ENCODE results near the gene TGFB2. TPM values are rescaled to one million over a fixed set of nuclear protein-coding genes. Genes with fewer than 3 reads are reported as not detected.

Gene TGFB2
- total RNA-seq, 1 experiment from 2014 or later = 2.5 TPM

- Mint-ChIP-seq H3K9me3 (no peaks in the 10 kb centered on the region), H3K36me3 (no peaks in the 10 kb centered on the region), H3K27ac (no peak overlapping the region), H3K4me1 (peaks cover 10% of the 10 kb centered on the region), H3K4me3 (no peak overlapping the region), H3K27me3 (ENCODE audit: low read depth) (no peaks in the 10 kb centered on the region)
- DNase-seq (ENCODE audit: low spot score) (no peak), ATAC-seq (no peak)
- ChIA-PET CTCF (no interaction called here), POLR2A (no interaction called here)
- TF ChIP-seq ZMAT4 (CRISPR knock-in tag; IDR thresholded peaks at IDR 0.05) = no peak
- TF ChIP-seq RELA (CRISPR knock-in tag; IDR thresholded peaks at IDR 0.05; ENCODE audit: borderline replicate concordance) = no peak
- TF ChIP-seq, protein P1, sequence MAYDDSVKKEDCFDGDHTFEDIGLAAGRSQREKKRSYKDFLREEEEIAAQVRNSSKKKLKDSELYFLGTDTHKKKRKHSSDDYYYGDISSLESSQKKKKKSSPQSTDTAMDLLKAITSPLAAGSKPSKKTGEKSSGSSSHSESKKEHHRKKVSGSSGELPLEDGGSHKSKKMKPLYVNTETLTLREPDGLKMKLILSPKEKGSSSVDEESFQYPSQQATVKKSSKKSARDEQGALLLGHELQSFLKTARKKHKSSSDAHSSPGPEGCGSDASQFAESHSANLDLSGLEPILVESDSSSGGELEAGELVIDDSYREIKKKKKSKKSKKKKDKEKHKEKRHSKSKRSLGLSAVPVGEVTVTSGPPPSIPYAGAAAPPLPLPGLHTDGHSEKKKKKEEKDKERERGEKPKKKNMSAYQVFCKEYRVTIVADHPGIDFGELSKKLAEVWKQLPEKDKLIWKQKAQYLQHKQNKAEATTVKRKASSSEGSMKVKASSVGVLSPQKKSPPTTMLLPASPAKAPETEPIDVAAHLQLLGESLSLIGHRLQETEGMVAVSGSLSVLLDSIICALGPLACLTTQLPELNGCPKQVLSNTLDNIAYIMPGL (CRISPR knock-in tag; IDR thresholded peaks at IDR 0.05) = no peak
- no peak for TF ChIP-seq CDX4 (CRISPR knock-in tag; IDR thresholded peaks at IDR 0.05; ENCODE audit: borderline replicate concordance)
- TF ChIP-seq FOXP1 (CRISPR knock-in tag; IDR thresholded peaks at IDR 0.05; ENCODE audit: borderline replicate concordance) = no peak
- no peak for TF ChIP-seq GRHL2 (CRISPR knock-in tag; IDR thresholded peaks at IDR 0.05; ENCODE audit: insufficient replicate concordance, severe bottlenecking)
- no peak for TF ChIP-seq NFE2L1 (CRISPR knock-in tag; IDR thresholded peaks at IDR 0.05)
- TF ChIP-seq ESRRA (CRISPR knock-in tag; IDR thresholded peaks at IDR 0.05; ENCODE audit: borderline replicate concordance) = no peak
- TF ChIP-seq OVOL2 (CRISPR knock-in tag; IDR thresholded peaks at IDR 0.05; ENCODE audit: borderline replicate concordance) = no peak
- TF ChIP-seq CREB1 (CRISPR knock-in tag; IDR thresholded peaks at IDR 0.05) = no peak
- TF ChIP-seq, protein P2, sequence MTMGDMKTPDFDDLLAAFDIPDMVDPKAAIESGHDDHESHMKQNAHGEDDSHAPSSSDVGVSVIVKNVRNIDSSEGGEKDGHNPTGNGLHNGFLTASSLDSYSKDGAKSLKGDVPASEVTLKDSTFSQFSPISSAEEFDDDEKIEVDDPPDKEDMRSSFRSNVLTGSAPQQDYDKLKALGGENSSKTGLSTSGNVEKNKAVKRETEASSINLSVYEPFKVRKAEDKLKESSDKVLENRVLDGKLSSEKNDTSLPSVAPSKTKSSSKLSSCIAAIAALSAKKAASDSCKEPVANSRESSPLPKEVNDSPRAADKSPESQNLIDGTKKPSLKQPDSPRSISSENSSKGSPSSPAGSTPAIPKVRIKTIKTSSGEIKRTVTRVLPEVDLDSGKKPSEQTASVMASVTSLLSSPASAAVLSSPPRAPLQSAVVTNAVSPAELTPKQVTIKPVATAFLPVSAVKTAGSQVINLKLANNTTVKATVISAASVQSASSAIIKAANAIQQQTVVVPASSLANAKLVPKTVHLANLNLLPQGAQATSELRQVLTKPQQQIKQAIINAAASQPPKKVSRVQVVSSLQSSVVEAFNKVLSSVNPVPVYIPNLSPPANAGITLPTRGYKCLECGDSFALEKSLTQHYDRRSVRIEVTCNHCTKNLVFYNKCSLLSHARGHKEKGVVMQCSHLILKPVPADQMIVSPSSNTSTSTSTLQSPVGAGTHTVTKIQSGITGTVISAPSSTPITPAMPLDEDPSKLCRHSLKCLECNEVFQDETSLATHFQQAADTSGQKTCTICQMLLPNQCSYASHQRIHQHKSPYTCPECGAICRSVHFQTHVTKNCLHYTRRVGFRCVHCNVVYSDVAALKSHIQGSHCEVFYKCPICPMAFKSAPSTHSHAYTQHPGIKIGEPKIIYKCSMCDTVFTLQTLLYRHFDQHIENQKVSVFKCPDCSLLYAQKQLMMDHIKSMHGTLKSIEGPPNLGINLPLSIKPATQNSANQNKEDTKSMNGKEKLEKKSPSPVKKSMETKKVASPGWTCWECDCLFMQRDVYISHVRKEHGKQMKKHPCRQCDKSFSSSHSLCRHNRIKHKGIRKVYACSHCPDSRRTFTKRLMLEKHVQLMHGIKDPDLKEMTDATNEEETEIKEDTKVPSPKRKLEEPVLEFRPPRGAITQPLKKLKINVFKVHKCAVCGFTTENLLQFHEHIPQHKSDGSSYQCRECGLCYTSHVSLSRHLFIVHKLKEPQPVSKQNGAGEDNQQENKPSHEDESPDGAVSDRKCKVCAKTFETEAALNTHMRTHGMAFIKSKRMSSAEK (CRISPR knock-in tag; IDR thresholded peaks at IDR 0.05; ENCODE audit: borderline replicate concordance) = no peak
- TF ChIP-seq, protein P3, sequence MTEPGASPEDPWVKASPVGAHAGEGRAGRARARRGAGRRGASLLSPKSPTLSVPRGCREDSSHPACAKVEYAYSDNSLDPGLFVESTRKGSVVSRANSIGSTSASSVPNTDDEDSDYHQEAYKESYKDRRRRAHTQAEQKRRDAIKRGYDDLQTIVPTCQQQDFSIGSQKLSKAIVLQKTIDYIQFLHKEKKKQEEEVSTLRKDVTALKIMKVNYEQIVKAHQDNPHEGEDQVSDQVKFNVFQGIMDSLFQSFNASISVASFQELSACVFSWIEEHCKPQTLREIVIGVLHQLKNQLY (CRISPR knock-in tag; IDR thresholded peaks at IDR 0.05) = no peak
- TF ChIP-seq ZNF416 (CRISPR knock-in tag; IDR thresholded peaks at IDR 0.05) = no peak
- no peak for TF ChIP-seq ZNF396 (CRISPR knock-in tag; IDR thresholded peaks at IDR 0.05; ENCODE audit: borderline replicate concordance)
- TF ChIP-seq CREM (CRISPR knock-in tag; IDR thresholded peaks at IDR 0.05) = no peak
Measured at GRCh38 chr1:218485241-218485928, 140.2 kb downstream of the TGFB2 start.

DNA sequence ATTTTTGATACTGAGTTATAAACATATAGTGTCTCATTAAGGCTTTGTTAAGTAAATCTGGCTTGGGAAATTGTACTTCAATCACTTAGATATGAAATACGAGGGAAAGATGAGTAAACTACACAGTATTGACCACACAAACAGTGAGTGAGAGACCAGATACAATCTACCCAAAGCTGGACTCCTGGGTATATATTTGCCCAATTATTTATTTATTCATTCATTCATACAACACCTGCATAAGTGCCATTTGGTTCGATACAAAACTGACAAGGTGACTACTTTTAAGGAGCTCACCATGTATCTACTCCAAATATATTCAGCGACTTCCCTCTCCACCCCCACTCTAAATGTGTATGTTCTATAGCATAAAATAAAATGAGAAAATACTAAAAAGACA, 143.4 kb downstream of the TGFB2 start:
- ATAC-seq = no peak
- CTCF ChIA-PET = interaction anchor here (1.0 kb wide), 1 partner anchor 31 kb away, joined by 3 read pairs; no protein-coding TSS in a partner anchor
- DNase-seq (ENCODE audit: low spot score) = no peak
- POLR2A ChIA-PET = interaction anchor here (0.6 kb wide), 1 partner anchor 669 kb away, joined by 3 read pairs; no protein-coding TSS in a partner anchor
- Mint-ChIP-seq H3K4me3 (no peak overlapping the region), H3K9me3 (peaks cover 5% of the 10 kb centered on the region), H3K27me3 (ENCODE audit: low read depth) (peaks cover 2% of the 10 kb centered on the region), H3K4me1 (peaks cover 13% of the 10 kb centered on the region), H3K36me3 (no peaks in the 10 kb centered on the region), H3K27ac (no peak overlapping the region)
- TF ChIP-seq SMAD3 (CRISPR knock-in tag; IDR thresholded peaks at IDR 0.05; ENCODE audit: borderline replicate concordance) (no peak), NFE2L1 (CRISPR knock-in tag; IDR thresholded peaks at IDR 0.05) (no peak), CREM (CRISPR knock-in tag; IDR thresholded peaks at IDR 0.05) (no peak), ZNF121 (CRISPR knock-in tag; IDR thresholded peaks at IDR 0.05) (no peak), ZSCAN18 (CRISPR knock-in tag; IDR thresholded peaks at IDR 0.05) (no peak), ZNF263 (CRISPR knock-in tag; IDR thresholded peaks at IDR 0.05; ENCODE audit: low read depth) (no peak), FOXP4 (CRISPR knock-in tag; IDR thresholded peaks at IDR 0.05) (no peak)
- TF ChIP-seq, protein P4, sequence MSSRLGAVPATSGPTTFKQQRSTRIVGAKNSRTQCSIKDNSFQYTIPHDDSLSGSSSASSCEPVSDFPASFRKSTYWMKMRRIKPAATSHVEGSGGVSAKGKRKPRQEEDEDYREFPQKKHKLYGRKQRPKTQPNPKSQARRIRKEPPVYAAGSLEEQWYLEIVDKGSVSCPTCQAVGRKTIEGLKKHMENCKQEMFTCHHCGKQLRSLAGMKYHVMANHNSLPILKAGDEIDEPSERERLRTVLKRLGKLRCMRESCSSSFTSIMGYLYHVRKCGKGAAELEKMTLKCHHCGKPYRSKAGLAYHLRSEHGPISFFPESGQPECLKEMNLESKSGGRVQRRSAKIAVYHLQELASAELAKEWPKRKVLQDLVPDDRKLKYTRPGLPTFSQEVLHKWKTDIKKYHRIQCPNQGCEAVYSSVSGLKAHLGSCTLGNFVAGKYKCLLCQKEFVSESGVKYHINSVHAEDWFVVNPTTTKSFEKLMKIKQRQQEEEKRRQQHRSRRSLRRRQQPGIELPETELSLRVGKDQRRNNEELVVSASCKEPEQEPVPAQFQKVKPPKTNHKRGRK (CRISPR knock-in tag; IDR thresholded peaks at IDR 0.05; ENCODE audit: borderline replicate concordance) = no peak

Measured in WTC11 (cell line).